Nephron (organoid): ENCODE data around the gene NFIX.

Experiments
- H3K27ac Mint-ChIP-seq, 3 experiments: 2 replicates each; pipeline ENCODE4 v1.8.0; 2020; ENCODE audit warnings: mixed read lengths in 3 of 3, mild to moderate bottlenecking in 2 of 3, moderate library complexity in 1 of 3
- H3K27me3 Mint-ChIP-seq: 2 replicates; pipeline ENCODE4 v1.8.0; 2021; ENCODE audit warnings: low read depth, mild to moderate bottlenecking, moderate library complexity, mixed read lengths
- H3K36me3 Mint-ChIP-seq: 2 replicates; pipeline ENCODE4 v1.8.0; 2020; ENCODE audit warnings: low read depth, mixed read lengths
- H3K4me1 Mint-ChIP-seq: 2 replicates; pipeline ENCODE4 v1.8.0; 2020; ENCODE audit warnings: mixed read lengths
- H3K4me3 Mint-ChIP-seq, 3 experiments: 2 replicates each; pipeline ENCODE4 v1.8.0; 2020; ENCODE audit warnings: mild to moderate bottlenecking in 3 of 3, mixed read lengths in 3 of 3, moderate library complexity in 2 of 3
- H3K9me3 Mint-ChIP-seq: 2 replicates; pipeline ENCODE4 v1.8.0; 2020; ENCODE audit warnings: mixed read lengths
- TF ChIP-seq, protein P1 (sequence below), 3 experiments: fragments of 200-600 bp; sonication (generic); IDR thresholded peaks; one replicate each; pipeline ENCODE4 v1.5.0; 2021; ENCODE audit warnings: antibody characterized with exemption in 3 of 3; ENCODE audit not compliant: unreplicated experiment in 3 of 3

NFIX gene

DNA sequence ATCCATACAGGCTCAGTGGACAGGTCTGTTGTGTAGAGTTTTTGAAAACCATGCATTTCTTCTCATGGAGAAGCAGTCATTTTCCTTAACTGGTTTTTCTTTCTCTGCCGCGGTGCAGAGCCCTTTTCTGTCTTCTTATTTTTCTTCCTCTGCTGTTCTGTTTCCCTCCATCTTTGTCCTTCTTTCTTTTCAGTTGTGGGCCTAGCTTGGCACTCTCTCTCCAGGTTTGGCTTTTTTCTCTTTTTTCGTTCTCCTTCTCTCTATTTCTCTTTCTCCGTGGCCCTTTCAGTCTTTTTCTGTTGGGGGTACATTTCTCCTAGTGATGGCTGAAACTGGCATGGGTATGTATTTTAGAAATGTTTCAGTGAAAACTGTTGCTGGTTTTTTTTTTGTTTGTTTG, 24.1 kb downstream of the NFIX start:
- H3K36me3 Mint-ChIP-seq: peaks cover 2% of the 10 kb centered on the region
- H3K27me3 Mint-ChIP-seq: peaks cover 100% of the 10 kb centered on the region
- peak overlapping the region in 1 of 3 experiments; percentile 19 for H3K4me3 Mint-ChIP-seq
- TF ChIP-seq, protein P1, sequence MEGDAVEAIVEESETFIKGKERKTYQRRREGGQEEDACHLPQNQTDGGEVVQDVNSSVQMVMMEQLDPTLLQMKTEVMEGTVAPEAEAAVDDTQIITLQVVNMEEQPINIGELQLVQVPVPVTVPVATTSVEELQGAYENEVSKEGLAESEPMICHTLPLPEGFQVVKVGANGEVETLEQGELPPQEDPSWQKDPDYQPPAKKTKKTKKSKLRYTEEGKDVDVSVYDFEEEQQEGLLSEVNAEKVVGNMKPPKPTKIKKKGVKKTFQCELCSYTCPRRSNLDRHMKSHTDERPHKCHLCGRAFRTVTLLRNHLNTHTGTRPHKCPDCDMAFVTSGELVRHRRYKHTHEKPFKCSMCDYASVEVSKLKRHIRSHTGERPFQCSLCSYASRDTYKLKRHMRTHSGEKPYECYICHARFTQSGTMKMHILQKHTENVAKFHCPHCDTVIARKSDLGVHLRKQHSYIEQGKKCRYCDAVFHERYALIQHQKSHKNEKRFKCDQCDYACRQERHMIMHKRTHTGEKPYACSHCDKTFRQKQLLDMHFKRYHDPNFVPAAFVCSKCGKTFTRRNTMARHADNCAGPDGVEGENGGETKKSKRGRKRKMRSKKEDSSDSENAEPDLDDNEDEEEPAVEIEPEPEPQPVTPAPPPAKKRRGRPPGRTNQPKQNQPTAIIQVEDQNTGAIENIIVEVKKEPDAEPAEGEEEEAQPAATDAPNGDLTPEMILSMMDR (IDR thresholded peaks at IDR 0.05; ENCODE audit: unreplicated experiment in 3 of 3): no peak
- H3K27ac Mint-ChIP-seq: peak overlapping the region in 2 of 3 experiments; percentile 10 to 80
- peaks cover 92% of the 10 kb centered on the region for H3K4me1 Mint-ChIP-seq
- no peaks in the 10 kb centered on the region for H3K9me3 Mint-ChIP-seq

DNA sequence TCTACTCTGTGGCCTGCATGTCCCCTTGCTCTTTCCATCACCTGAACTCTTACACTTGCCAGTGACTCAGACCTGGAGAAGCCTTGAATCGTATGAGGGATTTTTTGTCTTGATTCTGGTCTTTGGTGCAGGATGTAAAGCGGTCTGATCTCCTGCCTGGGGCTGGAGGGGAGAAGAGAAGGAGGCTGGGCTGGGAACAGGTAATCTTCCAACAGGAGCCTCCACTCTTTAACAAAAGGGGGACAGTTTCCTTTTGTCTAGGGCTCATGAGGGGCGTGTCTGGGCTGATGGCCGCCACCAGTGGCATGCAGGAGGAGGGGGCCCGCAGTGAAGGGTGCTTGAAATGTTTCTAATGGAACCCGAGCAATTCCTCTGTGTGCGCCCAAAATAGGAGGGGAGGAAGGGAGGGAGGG, 24.7 kb downstream of the NFIX start:
- Mint-ChIP-seq H3K36me3 (peaks cover 9% of the 10 kb centered on the region), H3K4me3 (peak overlapping the region in 1 of 3 experiments; percentile 8), H3K27ac (peak overlapping the region in 1 of 3 experiments; percentile 80), H3K9me3 (no peaks in the 10 kb centered on the region), H3K4me1 (peaks cover 92% of the 10 kb centered on the region), H3K27me3 (peaks cover 100% of the 10 kb centered on the region)
- TF ChIP-seq, protein P1 (IDR thresholded peaks at IDR 0.05; ENCODE audit: unreplicated experiment in 3 of 3): no peak

DNA sequence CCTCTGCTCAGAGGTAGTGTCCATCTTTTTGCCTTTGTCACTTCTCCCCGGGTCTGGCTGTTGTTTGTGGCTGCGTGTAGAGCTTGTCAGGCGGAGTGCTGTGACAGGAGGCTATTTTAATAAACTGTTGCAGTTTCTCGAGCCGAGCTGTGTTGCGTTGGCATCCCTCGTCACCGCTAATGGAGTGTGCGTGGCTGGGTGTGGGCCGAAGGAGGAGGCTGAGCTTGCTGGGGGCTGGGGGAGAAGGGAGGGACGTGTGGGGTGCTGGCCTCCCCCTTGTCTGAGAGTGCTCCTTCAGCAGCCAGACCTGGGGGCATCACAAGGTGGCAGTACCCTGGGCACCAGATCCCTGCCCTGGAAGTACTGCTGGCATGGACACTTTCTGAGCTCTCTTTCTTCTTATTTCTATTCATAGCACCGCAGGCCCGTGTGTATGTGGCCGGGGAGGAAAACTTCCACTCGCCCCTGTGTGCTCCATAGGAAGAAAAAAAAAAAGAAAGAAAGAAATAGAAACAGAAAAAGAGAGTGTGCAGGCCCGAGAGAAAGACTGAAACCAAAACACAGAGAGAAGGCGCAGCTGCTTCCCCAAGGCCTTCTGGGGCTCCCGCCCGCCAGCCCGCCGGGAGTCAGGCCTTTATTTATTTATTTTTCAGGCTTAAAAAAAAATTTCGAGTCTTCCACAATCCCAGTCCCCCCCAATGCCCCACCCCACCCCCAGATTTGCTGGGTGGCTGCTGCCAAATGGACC, 27.0 kb downstream of the NFIX start:
- Mint-ChIP-seq H3K9me3 (no peaks in the 10 kb centered on the region), H3K27ac (peak overlapping the region in 2 of 3 experiments; percentile 94 to 95), H3K4me3 (peak overlapping the region; percentile 21 to 84 (median 82)), H3K4me1 (peaks cover 89% of the 10 kb centered on the region), H3K36me3 (peaks cover 23% of the 10 kb centered on the region), H3K27me3 (peaks cover 100% of the 10 kb centered on the region)
- TF ChIP-seq, protein P1 (IDR thresholded peaks at IDR 0.05; ENCODE audit: unreplicated experiment in 3 of 3): no peak

DNA sequence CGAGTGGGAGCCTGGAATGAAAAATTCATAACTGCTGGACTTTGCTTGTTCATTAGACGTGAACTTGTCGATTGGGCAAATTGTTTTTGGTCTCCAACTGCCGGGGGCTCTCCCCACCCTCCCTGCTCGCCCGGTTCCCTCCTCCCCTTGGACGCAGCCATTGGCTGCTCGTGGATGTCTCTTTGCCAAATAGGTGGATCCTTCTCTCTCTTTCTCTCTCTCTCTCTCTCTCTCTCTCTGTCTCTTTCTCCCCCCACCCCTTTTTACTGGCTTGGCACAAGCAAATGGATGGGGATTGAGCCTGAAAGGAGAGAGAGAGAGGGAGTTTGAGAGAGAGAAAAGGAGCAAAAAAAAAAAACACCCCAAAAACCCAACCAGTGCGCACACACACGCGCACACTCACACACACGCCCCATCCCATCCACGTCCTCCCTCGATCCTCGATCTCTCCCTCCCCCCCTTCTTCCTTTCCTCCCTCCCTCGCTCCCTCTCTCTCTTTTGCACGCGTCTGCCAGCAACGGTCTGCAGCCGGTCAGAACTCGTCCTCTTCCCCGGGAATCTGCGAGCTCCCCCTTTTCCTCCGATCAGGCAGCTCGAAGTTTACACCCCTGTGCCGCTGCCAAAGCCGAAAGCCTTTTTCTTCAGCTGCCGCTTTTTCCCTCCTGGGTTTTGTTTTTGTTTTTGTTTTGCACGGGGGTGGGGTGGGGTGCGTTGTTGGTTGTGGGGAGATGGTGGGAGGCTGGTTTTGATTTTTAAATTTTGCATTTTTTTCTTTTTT, 27.8 kb downstream of the NFIX start:
- Mint-ChIP-seq H3K27ac (peak overlapping the region in 2 of 3 experiments; percentile 94 to 95), H3K9me3 (no peaks in the 10 kb centered on the region), H3K4me3 (peak overlapping the region; percentile 45 to 84 (median 69)), H3K36me3 (peaks cover 24% of the 10 kb centered on the region), H3K27me3 (peaks cover 100% of the 10 kb centered on the region), H3K4me1 (peaks cover 81% of the 10 kb centered on the region)
- TF ChIP-seq, protein P1 (IDR thresholded peaks at IDR 0.05; ENCODE audit: unreplicated experiment in 3 of 3): no peak

DNA sequence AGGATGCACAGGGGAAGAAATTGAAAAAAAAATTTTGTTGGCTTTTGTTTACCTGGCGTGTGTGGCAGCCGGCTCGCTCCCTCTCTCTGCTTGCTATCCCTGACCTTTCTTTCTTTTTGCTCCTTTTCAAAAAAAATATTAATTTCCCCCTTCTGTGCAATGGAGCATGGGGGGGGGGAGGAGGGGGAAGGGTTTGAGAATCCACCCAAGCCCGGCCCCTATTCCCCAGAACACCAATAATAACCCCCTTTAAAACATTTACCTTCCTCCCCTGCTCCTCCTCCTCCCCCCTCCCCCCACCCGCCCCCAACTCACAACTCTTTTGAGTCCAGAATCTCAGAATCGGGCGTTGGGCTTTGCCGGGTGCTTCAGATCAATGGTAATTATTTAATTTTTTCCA, 28.4 kb downstream of the NFIX start:
- peaks cover 100% of the 10 kb centered on the region for H3K27me3 Mint-ChIP-seq
- H3K27ac Mint-ChIP-seq: peak overlapping the region in 2 of 3 experiments; percentile 94 to 95
- peaks cover 79% of the 10 kb centered on the region for H3K4me1 Mint-ChIP-seq
- peak overlapping the region; percentile 40 to 85 (median 69) for H3K4me3 Mint-ChIP-seq
- H3K36me3 Mint-ChIP-seq: peaks cover 28% of the 10 kb centered on the region
- no peaks in the 10 kb centered on the region for H3K9me3 Mint-ChIP-seq
- TF ChIP-seq, protein P1 (IDR thresholded peaks at IDR 0.05; ENCODE audit: unreplicated experiment in 3 of 3): no peak
